Neural progenitor cell (in vitro differentiated cells): ENCODE results near the gene DNAAF5. TPM values are rescaled to one million over a fixed set of nuclear protein-coding genes. Genes with fewer than 3 reads are reported as not detected.

ENCODE experiments used
- DNase-seq: peaks from one replicate; pipeline ENCODE4 v3.0.0-alpha.2; 2016; ENCODE audit warnings: low spot score
- H2AFZ ChIP-seq: fragments of 200-600 bp; sonication (generic); replicated peaks from 2 replicates; pipeline ENCODE4 v1.6.1; 2016; ENCODE audit warnings: antibody characterized with exemption
- H3F3A ChIP-seq: fragments of 200-600 bp; sonication (generic); 2 replicates; pipeline ENCODE4 v1.6.1; 2016; ENCODE audit warnings: antibody characterized with exemption, low read depth
- H3K27ac ChIP-seq: fragments of 200-600 bp; sonication (generic); 2 replicates; pipeline ENCODE4 v1.5.1; 2016; ENCODE audit warnings: mild to moderate bottlenecking
- H3K27me3 ChIP-seq: fragments of 200-600 bp; sonication (generic); 2 replicates; pipeline ENCODE4 v1.6.1; 2016; ENCODE audit warnings: mild to moderate bottlenecking, moderate library complexity
- H3K36me3 ChIP-seq: fragments of 200-600 bp; sonication (generic); 2 replicates; pipeline ENCODE4 v1.5.1; 2016
- H3K4me1 ChIP-seq: fragments of 200-600 bp; sonication (generic); 2 replicates; pipeline ENCODE4 v1.6.1; 2016; ENCODE audit warnings: mixed run types
- H3K4me2 ChIP-seq: fragments of 200-600 bp; sonication (generic); 2 replicates; pipeline ENCODE4 v1.6.1; 2016
- H3K4me3 ChIP-seq: fragments of 200-600 bp; sonication (generic); 2 replicates; pipeline ENCODE4 v1.5.1; 2016
- H3K79me2 ChIP-seq: fragments of 200-600 bp; sonication (generic); 2 replicates; pipeline ENCODE4 v1.6.1; 2016; ENCODE audit warnings: low read depth
- H3K9ac ChIP-seq: fragments of 200-600 bp; sonication (generic); 2 replicates; pipeline ENCODE4 v1.6.1; 2016
- H3K9me3 ChIP-seq: fragments of 200-600 bp; sonication (generic); 2 replicates; pipeline ENCODE4 v1.5.1; 2016; ENCODE audit warnings: low read depth
- H4K20me1 ChIP-seq: fragments of 200-600 bp; sonication (generic); 2 replicates; pipeline ENCODE4 v1.6.1; 2016; ENCODE audit warnings: low read depth
- H3K27ac Mint-ChIP-seq: 3 replicates; pipeline ENCODE4 v1.8.0; 2021; ENCODE audit warnings: mixed read lengths
- H3K27me3 Mint-ChIP-seq: 2 replicates; pipeline ENCODE4 v1.8.0; 2022; ENCODE audit warnings: low read depth, mild to moderate bottlenecking, inconsistent platforms, moderate library complexity, mixed read lengths; ENCODE audit not compliant: insufficient read depth
- H3K36me3 Mint-ChIP-seq: 3 replicates; pipeline ENCODE4 v1.8.0; 2021; ENCODE audit warnings: mixed read lengths
- H3K4me1 Mint-ChIP-seq: 3 replicates; pipeline ENCODE4 v1.8.0; 2021; ENCODE audit warnings: mixed read lengths
- H3K4me3 Mint-ChIP-seq: 3 replicates; pipeline ENCODE4 v1.8.0; 2021; ENCODE audit warnings: mild to moderate bottlenecking, moderate library complexity, mixed read lengths
- H3K9me3 Mint-ChIP-seq: 3 replicates; pipeline ENCODE4 v1.8.0; 2020; ENCODE audit warnings: mixed read lengths
- EZH2 ChIP-seq: fragments of 200-600 bp; sonication (generic); IDR thresholded peaks from 2 replicates; pipeline ENCODE4 v1.6.1; 2017; ENCODE audit warnings: antibody characterized with exemption, mild to moderate bottlenecking, moderate library complexity
- EZH2phosphoT487 ChIP-seq: fragments of 200-600 bp; sonication (generic); IDR thresholded peaks from 2 replicates; pipeline ENCODE4 v1.6.1; 2017; ENCODE audit warnings: antibody characterized with exemption
- total RNA-seq: library from RNA; depleted of rRNA; stranded (reverse); fragments of >200 nt; gene quantifications from 2 replicates; pipeline ENCODE4 v1.2.3, GENCODE V29; 2015; ENCODE audit warnings: low replicate concordance
- TF ChIP-seq, protein P1 (sequence below): fragments of 200-600 bp; sonication (generic); IDR thresholded peaks from 2 replicates; pipeline ENCODE4 v1.5.1; 2017; ENCODE audit warnings: antibody characterized with exemption, mild to moderate bottlenecking

Gene DNAAF5
- total RNA-seq, 1 donor from 2014 or later, result 23.5 TPM

DNA sequence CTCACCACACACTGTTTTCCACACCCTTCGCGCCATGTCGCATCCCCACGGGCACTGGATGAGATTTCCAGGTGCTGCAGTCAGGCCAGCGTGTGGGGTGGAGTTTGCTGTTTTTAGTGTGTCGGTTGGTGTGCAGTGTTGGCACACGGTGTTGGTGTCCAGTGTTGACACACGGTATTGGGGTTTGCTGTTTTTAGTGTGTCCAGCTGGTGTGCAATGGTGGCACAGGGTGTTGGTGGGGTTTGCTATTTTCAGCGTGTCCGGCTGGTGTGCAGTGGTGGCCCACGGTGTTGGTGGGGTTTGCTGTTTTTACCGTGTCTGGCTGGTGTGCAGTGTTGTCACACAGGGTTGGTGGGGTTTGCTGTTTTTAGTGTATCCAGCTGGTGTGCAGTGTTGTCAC, 20.7 kb downstream of the DNAAF5 start:
- TF ChIP-seq EZH2 (no peak), EZH2phosphoT487 (no peak)
- TF ChIP-seq, protein P1, sequence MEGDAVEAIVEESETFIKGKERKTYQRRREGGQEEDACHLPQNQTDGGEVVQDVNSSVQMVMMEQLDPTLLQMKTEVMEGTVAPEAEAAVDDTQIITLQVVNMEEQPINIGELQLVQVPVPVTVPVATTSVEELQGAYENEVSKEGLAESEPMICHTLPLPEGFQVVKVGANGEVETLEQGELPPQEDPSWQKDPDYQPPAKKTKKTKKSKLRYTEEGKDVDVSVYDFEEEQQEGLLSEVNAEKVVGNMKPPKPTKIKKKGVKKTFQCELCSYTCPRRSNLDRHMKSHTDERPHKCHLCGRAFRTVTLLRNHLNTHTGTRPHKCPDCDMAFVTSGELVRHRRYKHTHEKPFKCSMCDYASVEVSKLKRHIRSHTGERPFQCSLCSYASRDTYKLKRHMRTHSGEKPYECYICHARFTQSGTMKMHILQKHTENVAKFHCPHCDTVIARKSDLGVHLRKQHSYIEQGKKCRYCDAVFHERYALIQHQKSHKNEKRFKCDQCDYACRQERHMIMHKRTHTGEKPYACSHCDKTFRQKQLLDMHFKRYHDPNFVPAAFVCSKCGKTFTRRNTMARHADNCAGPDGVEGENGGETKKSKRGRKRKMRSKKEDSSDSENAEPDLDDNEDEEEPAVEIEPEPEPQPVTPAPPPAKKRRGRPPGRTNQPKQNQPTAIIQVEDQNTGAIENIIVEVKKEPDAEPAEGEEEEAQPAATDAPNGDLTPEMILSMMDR, result no peak
- no peak overlapping the region for H3K4me3 Mint-ChIP-seq
- DNase-seq, result no peak
- Histone ChIP-seq H3K9ac (no peak overlapping the region), H3K4me2 (no peak overlapping the region), H3K79me2 (peaks cover 8% of the 10 kb centered on the region), H3K27ac (no peak overlapping the region), H3K27me3 (no peaks in the 10 kb centered on the region), H4K20me1 (no peaks in the 10 kb centered on the region), H3K4me1 (no peaks in the 10 kb centered on the region), H3F3A (no peaks in the 10 kb centered on the region), H3K4me3 (no peak overlapping the region), H3K9me3 (no peaks in the 10 kb centered on the region), H3K36me3 (no peaks in the 10 kb centered on the region), H2AFZ (no peak overlapping the region)
- H3K36me3 Mint-ChIP-seq, result peaks cover 16% of the 10 kb centered on the region
- H3K9me3 Mint-ChIP-seq, result no peaks in the 10 kb centered on the region
- peak overlapping the region; percentile 79 for H3K27ac Mint-ChIP-seq
- H3K4me1 Mint-ChIP-seq, result no peaks in the 10 kb centered on the region
- H3K27me3 Mint-ChIP-seq, result peaks cover 2% of the 10 kb centered on the region

- H3K36me3 Mint-ChIP-seq, result peaks cover 17% of the 10 kb centered on the region
- Histone ChIP-seq H3K9ac (no peak overlapping the region), H3K4me3 (no peak overlapping the region), H3K4me2 (no peak overlapping the region), H3K27me3 (no peaks in the 10 kb centered on the region), H4K20me1 (no peaks in the 10 kb centered on the region), H3K9me3 (no peaks in the 10 kb centered on the region), H3K27ac (no peak overlapping the region), H2AFZ (no peak overlapping the region), H3F3A (no peaks in the 10 kb centered on the region), H3K36me3 (no peaks in the 10 kb centered on the region), H3K79me2 (peaks cover 8% of the 10 kb centered on the region), H3K4me1 (no peaks in the 10 kb centered on the region)
- H3K4me3 Mint-ChIP-seq, result no peak overlapping the region
- peaks cover 2% of the 10 kb centered on the region for H3K27me3 Mint-ChIP-seq
- DNase-seq, result no peak
- H3K27ac Mint-ChIP-seq, result no peak overlapping the region
- no peaks in the 10 kb centered on the region for H3K9me3 Mint-ChIP-seq
- TF ChIP-seq, protein P1, result no peak
- no peak for TF ChIP-seq EZH2
- no peak for TF ChIP-seq EZH2phosphoT487
- H3K4me1 Mint-ChIP-seq, result no peaks in the 10 kb centered on the region
These were observed 21.9 kb downstream of the DNAAF5 start for GRCh38 chr7:748446-748845.

GRCh38 chr7:749140-749551, 22.6 kb downstream of the DNAAF5 start:
- TF ChIP-seq EZH2, result no peak
- TF ChIP-seq EZH2phosphoT487, result no peak
- peaks cover 8% of the 10 kb centered on the region for H3K79me2 ChIP-seq

DNA sequence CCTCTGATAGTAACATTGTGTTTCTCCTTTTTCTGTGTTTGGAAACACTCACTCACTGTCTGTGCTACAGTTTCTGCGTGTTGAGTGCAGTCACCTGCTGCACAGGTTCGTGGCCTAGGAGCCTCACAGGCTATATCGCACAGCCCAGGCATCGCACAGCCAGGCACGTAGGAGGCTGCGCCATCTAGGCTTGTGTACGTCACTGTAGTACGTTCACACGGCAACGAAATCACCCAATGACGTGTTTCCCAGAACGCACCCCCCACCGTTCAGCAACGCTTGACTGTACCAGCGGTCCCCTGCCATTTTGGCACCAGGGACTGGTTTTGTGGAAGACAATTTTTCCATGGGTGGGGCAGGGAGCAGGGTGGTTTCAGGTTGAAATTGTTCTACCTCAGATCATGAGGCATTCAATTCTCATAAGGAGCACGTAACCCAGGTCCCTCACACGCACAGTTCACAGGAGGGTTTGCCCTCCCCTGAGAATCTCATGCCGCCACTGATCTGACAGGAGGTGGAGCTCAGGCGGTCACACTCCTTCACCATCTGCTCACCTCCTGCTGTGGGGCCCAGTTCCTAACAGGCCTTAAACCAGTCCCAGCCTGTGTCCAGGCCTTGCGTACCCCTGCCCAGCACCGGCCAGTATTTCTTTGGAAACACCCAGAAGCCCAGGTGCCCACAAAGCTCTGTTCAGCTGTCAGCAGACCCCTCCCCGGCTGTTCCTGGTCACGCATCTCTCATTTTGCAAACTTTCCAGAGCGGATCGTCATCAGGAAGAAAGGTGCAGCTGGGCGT, 23.8 kb downstream of the DNAAF5 start:
- Histone ChIP-seq H3K9me3 (no peaks in the 10 kb centered on the region), H3K4me2 (no peak overlapping the region), H3K79me2 (peaks cover 6% of the 10 kb centered on the region), H3K9ac (no peak overlapping the region), H3K27ac (no peak overlapping the region), H3K4me3 (no peak overlapping the region), H3K4me1 (no peaks in the 10 kb centered on the region), H3K27me3 (no peaks in the 10 kb centered on the region), H3K36me3 (no peaks in the 10 kb centered on the region), H4K20me1 (no peaks in the 10 kb centered on the region), H2AFZ (no peak overlapping the region), H3F3A (no peaks in the 10 kb centered on the region)
- TF ChIP-seq EZH2phosphoT487 (no peak), EZH2 (no peak)
- TF ChIP-seq, protein P1, result no peak
- Mint-ChIP-seq H3K36me3 (peaks cover 19% of the 10 kb centered on the region), H3K27ac (no peak overlapping the region), H3K4me1 (no peaks in the 10 kb centered on the region), H3K9me3 (no peaks in the 10 kb centered on the region), H3K4me3 (no peak overlapping the region), H3K27me3 (peaks cover 5% of the 10 kb centered on the region)
- no peak for DNase-seq

More at GRCh38 chr7:749140-749551, 22.6 kb downstream of the DNAAF5 start:
- no peak overlapping the region for H3K9ac ChIP-seq
- no peak overlapping the region for H3K4me3 Mint-ChIP-seq
- H3K4me1 ChIP-seq, result no peaks in the 10 kb centered on the region
- no peaks in the 10 kb centered on the region for H3K27me3 ChIP-seq
- peaks cover 5% of the 10 kb centered on the region for H3K27me3 Mint-ChIP-seq
- no peak overlapping the region for H3K27ac ChIP-seq
- no peaks in the 10 kb centered on the region for H3K36me3 ChIP-seq
- no peaks in the 10 kb centered on the region for H3F3A ChIP-seq
- DNase-seq, result no peak
- H2AFZ ChIP-seq, result no peak overlapping the region
- H3K27ac Mint-ChIP-seq, result peak overlapping the region; percentile 57
- no peaks in the 10 kb centered on the region for H3K9me3 ChIP-seq
- no peak overlapping the region for H3K4me2 ChIP-seq
- no peaks in the 10 kb centered on the region for H4K20me1 ChIP-seq
- no peaks in the 10 kb centered on the region for H3K9me3 Mint-ChIP-seq
- H3K36me3 Mint-ChIP-seq, result peaks cover 20% of the 10 kb centered on the region
- no peaks in the 10 kb centered on the region for H3K4me1 Mint-ChIP-seq
- H3K4me3 ChIP-seq, result no peak overlapping the region
